ENCODE results near the gene RPP14. TPM values are rescaled to one million over a fixed set of nuclear protein-coding genes. Genes with fewer than 3 reads are reported as not detected.

Gene RPP14
- 19.5 and 21.7 TPM in 2 replicates for total RNA-seq (2013; cell fraction: nucleolus; rRNA removed)
- total RNA-seq (2014; rRNA removed): 9.3 and 12.6 TPM in 2 replicates
- 16.8 and 17.2 TPM in 2 replicates for total RNA-seq (2014; rRNA removed; fragmentation: Illumina TruSeq; extraction: Trizol)
- total RNA-seq (2021): 12.2 and 14.5 TPM in 2 replicates
- 6.3 TPM for polyA plus RNA-seq (2011; ENCODE audit: low read depth)
- 21.2 and 23.5 TPM in 2 replicates for polyA plus RNA-seq (2011; rRNA removed)
- 9.1 and 10.4 TPM in 2 replicates for polyA plus RNA-seq (2011; cell fraction: cytosol; rRNA removed)
- polyA plus RNA-seq (2011; cell fraction: nucleus; rRNA removed): 5.2 and 8.3 TPM in 2 replicates
- polyA plus RNA-seq (2012): 7.3 and 9.0 TPM in 2 replicates
- polyA plus RNA-seq (2014; fragmentation: Illumina TruSeq; extraction: Trizol): 11.7 and 15.1 TPM in 2 replicates
- polyA plus RNA-seq (2014; fragmentation: Nextera tagmentation; extraction: Ambion mirVana): 10 to 100 TPM in 1 of 2 experiments, 1 to 10 TPM in 1; 9.1 to 16.3 TPM
- polyA plus RNA-seq (2014; rRNA removed): 12.4 and 14.9 TPM in 2 replicates
- 10 to 100 TPM; 13.1 to 14.0 TPM for polyA plus RNA-seq (2016; fragmentation: Nextera tagmentation; extraction: Ambion mirVana)
- polyA minus RNA-seq (2011; rRNA and poly(A)+ RNA removed): 11.8 and 19.0 TPM in 2 replicates
- polyA minus RNA-seq (2011; cell fraction: cytosol; rRNA and poly(A)+ RNA removed): 4.7 and 5.5 TPM in 2 replicates
- 4.7 and 8.8 TPM in 2 replicates for polyA minus RNA-seq (2011; cell fraction: nucleus; rRNA and poly(A)+ RNA removed)
- Bru-seq, nascent RNA: percentile 71 among the genes with signal in this experiment
- BruChase-seq, experiment 1, labeled RNA remaining after a 6-hour chase: percentile 84 among the genes with signal in this experiment
- percentile 91 among the genes with signal in this experiment for BruChase-seq, experiment 2, labeled RNA remaining after a 2-hour chase
- long read RNA-seq, experiment 1, full-length matches to known transcripts: 13 of 13 reads
- long read RNA-seq, experiment 1, partial matches to known transcripts: 0 of 13 reads
- long read RNA-seq, experiment 1, other reads (novel, unspliced or antisense): 0 of 13 reads
- long read RNA-seq, experiment 2, full-length matches to known transcripts: 89 of 99 reads
- long read RNA-seq, experiment 2, partial matches to known transcripts: 0 of 99 reads
- long read RNA-seq, experiment 2, other reads (novel, unspliced or antisense): 10 of 99 reads

- in situ Hi-C loops (cut with MboI) (loop anchor here (5.0 kb wide), 1 partner anchor 321 kb away; no protein-coding TSS in a partner anchor), intact Hi-C loops (cut with micrococcal nuclease; ENCODE audit: unreplicated experiment) (loop anchor here (1.0 to 10.0 kb wide), 4 partner anchors 106 to 326 kb away; partner anchors contain the start of genes FLNB and KCTD6)
- Histone ChIP-seq H3K9ac (ENCODE audit: control insufficient read depth, insufficient read depth, low read length) (peak within 1 kb of the TSS; percentile 84), H2AFZ (ENCODE audit: control insufficient read depth, low read depth, low read length) (peak within 1 kb of the TSS; percentile 95), H3K27me3 (replicated peaks in 1 of 2; ENCODE audit: control insufficient read depth in 2 of 2, insufficient read depth in 2 of 2, low read length in 1 of 2) (no peaks in the 10 kb centered on the region), H4K20me1 (ENCODE audit: control insufficient read depth, insufficient read depth) (no peaks in the 10 kb centered on the region), H3K79me2 (ENCODE audit: control insufficient read depth, insufficient read depth, low read length) (peaks cover 34% of the 10 kb centered on the region), H3K36me3 (ENCODE audit: control insufficient read depth in 2 of 2, insufficient read depth in 2 of 2, low read length in 1 of 2) (peaks cover 0 to 9% of the 10 kb centered on the region in 2 experiments; a peak in 2 of 4 replicates), H3K9me3 (replicated peaks; ENCODE audit: control insufficient read depth, insufficient read depth, low read length) (no peaks in the 10 kb centered on the region; the same call in 2 of the 3 replicates), H3K27ac (ENCODE audit: control insufficient read depth, insufficient read depth) (peak within 1 kb of the TSS; percentile 94), H3K4me1 (ENCODE audit: control insufficient read depth, insufficient read depth, low read length) (0 out of 2 replicates have a peak, but pooled peaks cover 2% of the 10 kb centered on the region), H3K4me2 (ENCODE audit: control insufficient read depth, insufficient read depth) (peak within 1 kb of the TSS; percentile 92), H3K4me3 (peak within 1 kb of the TSS; percentile 74)
- RAD21 ChIA-PET (ENCODE audit: unreplicated experiment): interaction anchor here (0.6 to 4.2 kb wide), 42 partner anchors 10 to 325 kb away, joined by 3 to 47 read pairs (median 6); partner anchors contain the start of genes ABHD6, FLNB, KCTD6 and PXK
- 5% methylated on average over 71 of the region's 71 CpGs for WGBS (ENCODE audit: insufficient coverage, insufficient replicate concordance, low lambda C conversion rate, missing lambda C conversion rate)
- FAIRE-seq (peak; percentile 95), ATAC-seq (peak; percentile 94), DNase-seq (ENCODE audit: low read depth, low spot score) (peak; percentile 90)
- no TSS peak for BruUV-seq (replicated peaks)
- SMC1A ChIA-PET (ENCODE audit: uncharacterized antibody, unreplicated experiment): interaction anchor here (0.8 to 4.5 kb wide), 35 partner anchors 11 to 324 kb away, joined by 3 to 39 read pairs (median 7); partner anchors contain the start of genes ABHD6, KCTD6 and PDHB
- POLR2A ChIA-PET: interaction anchor here (0.6 to 2.1 kb wide), 26 partner anchors 11 to 297 kb away, joined by 3 to 8 read pairs (median 4); partner anchors contain the start of gene PDHB
- CTCF ChIA-PET: interaction anchor here (0.6 to 15.5 kb wide), 89 partner anchors 8 to 438 kb away, joined by 3 to 503 read pairs (median 5); partner anchors contain the start of genes ABHD6, ACOX2, KCTD6 and PDHB
- no peak for TF ChIP-seq CBX3 (IDR thresholded peaks at IDR 0.05; ENCODE audit: borderline replicate concordance, low read depth)
- TF ChIP-seq FOXK2 (IDR thresholded peaks at IDR 0.05): no peak
- TF ChIP-seq IRF4 (IDR thresholded peaks at IDR 0.05; ENCODE audit: low read depth, low read length): 0 out of 2 replicates have a peak, but pooled peaks have one; percentile 56
- TF ChIP-seq GABPA (IDR thresholded peaks at IDR 0.05; ENCODE audit: low read depth): peak; percentile 88
- peak; percentile 45; the same call in 1 of the 2 replicates for TF ChIP-seq RAD21 (IDR thresholded peaks at IDR 0.05; ENCODE audit: insufficient read depth, low read depth, low read length)
- peak in 1 of 2 experiments; percentile 63; a peak in 2 of 4 replicates for TF ChIP-seq IKZF2 (IDR thresholded peaks at IDR 0.05)
- peak; percentile 20; the same call in 1 of the 2 replicates for TF ChIP-seq SIN3A (IDR thresholded peaks at IDR 0.05; ENCODE audit: low read depth, low read length)
- TF ChIP-seq FOXM1 (IDR thresholded peaks at IDR 0.05; ENCODE audit: low read depth, low read length): no peak
- TF ChIP-seq TBL1XR1 (IDR thresholded peaks at IDR 0.05; ENCODE audit: low read depth, low read length): no peak
- no peak for TF ChIP-seq MYC (IDR thresholded peaks at IDR 0.05; ENCODE audit: insufficient read depth, insufficient read length, insufficient replicate concordance, low read length, severe bottlenecking)
- TF ChIP-seq NRF1 (conservative IDR thresholded peaks at IDR 0.05; ENCODE audit: low read depth, low read length): peak; percentile 80
- TF ChIP-seq HDAC2 (IDR thresholded peaks at IDR 0.05): no peak
- TF ChIP-seq, protein P1, sequence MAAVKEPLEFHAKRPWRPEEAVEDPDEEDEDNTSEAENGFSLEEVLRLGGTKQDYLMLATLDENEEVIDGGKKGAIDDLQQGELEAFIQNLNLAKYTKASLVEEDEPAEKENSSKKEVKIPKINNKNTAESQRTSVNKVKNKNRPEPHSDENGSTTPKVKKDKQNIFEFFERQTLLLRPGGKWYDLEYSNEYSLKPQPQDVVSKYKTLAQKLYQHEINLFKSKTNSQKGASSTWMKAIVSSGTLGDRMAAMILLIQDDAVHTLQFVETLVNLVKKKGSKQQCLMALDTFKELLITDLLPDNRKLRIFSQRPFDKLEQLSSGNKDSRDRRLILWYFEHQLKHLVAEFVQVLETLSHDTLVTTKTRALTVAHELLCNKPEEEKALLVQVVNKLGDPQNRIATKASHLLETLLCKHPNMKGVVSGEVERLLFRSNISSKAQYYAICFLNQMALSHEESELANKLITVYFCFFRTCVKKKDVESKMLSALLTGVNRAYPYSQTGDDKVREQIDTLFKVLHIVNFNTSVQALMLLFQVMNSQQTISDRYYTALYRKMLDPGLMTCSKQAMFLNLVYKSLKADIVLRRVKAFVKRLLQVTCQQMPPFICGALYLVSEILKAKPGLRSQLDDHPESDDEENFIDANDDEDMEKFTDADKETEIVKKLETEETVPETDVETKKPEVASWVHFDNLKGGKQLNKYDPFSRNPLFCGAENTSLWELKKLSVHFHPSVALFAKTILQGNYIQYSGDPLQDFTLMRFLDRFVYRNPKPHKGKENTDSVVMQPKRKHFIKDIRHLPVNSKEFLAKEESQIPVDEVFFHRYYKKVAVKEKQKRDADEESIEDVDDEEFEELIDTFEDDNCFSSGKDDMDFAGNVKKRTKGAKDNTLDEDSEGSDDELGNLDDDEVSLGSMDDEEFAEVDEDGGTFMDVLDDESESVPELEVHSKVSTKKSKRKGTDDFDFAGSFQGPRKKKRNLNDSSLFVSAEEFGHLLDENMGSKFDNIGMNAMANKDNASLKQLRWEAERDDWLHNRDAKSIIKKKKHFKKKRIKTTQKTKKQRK (IDR thresholded peaks at IDR 0.05; ENCODE audit: low read depth, low read length): no peak
- TF ChIP-seq ZNF622 (IDR thresholded peaks at IDR 0.05): no peak
- TF ChIP-seq YBX1 (IDR thresholded peaks at IDR 0.05): no peak
- no peak for TF ChIP-seq HDGF (IDR thresholded peaks at IDR 0.05)
These were observed at the start of gene RPP14, which contains the start of gene HTD2 for GRCh38 chr3:58305882-58306711. TSS of gene RPP14 (plus strand) at chr3:58306245. CDS start at chr3:58310330, 4,085 bp downstream. TSS of gene HTD2 (plus strand) at chr3:58306520. CDS start at chr3:58317614, 11,094 bp downstream.

Data from GM12878 (cell line).